Fibroblast of pulmonary artery (primary cell): Measurements from ENCODE around the gene LRP1B.

Source experiments
- DNase-seq: peaks from one replicate; pipeline ENCODE4 v3.0.0-alpha.2; 2010; ENCODE audit warnings: low read depth
- H3K4me3 ChIP-seq: replicated peaks from 2 replicates; pipeline ENCODE4 v1.5.1; 2011; ENCODE audit warnings: low read depth, mild to moderate bottlenecking, control low read depth, low read length, moderate library complexity
- CTCF ChIP-seq: IDR thresholded peaks from 2 replicates; pipeline ENCODE4 v1.5.1; 2011; ENCODE audit warnings: mild to moderate bottlenecking, control low read depth, low read length, inconsistent platforms; ENCODE audit errors: missing control alignments

LRP1B gene

GRCh38 chr2:140205093-140205492 is 1925.7 kb downstream of the LRP1B start:
- H3K4me3 ChIP-seq, result no peak overlapping the region
- DNase-seq, result no peak
- TF ChIP-seq CTCF, result no peak

GRCh38 chr2:140203347-140203746 is 1927.5 kb downstream of the LRP1B start:
- no peak for DNase-seq
- no peak for TF ChIP-seq CTCF
- H3K4me3 ChIP-seq, result no peak overlapping the region

GRCh38 chr2:140201572-140201971 is 1929.2 kb downstream of the LRP1B start:
- TF ChIP-seq CTCF, result no peak
- no peak overlapping the region for H3K4me3 ChIP-seq
- no peak for DNase-seq

GRCh38 chr2:140200764-140201163 is 1930.1 kb downstream of the LRP1B start:
- TF ChIP-seq CTCF, result no peak
- H3K4me3 ChIP-seq, result no peak overlapping the region
- DNase-seq, result no peak

DNA sequence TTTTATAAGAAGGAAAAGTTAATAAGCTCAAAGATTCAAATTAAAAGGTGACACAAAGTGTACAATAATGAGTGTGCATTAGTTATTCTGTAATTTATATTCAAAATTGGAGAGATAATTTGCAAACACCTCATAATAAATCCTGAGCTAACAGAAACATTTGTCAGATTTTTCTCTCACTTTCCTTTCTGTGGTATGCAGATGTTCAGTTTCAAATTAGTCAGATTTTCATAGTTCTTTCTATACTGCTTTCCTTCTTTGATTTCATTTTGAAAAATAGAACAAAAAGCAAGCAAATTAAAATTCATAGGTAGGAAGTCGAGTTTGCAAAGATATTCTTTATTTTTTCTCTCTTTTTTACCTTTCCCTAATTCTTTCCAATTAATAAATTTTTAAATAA is 1930.5 kb downstream of the LRP1B start:
- no peak for TF ChIP-seq CTCF
- H3K4me3 ChIP-seq, result no peak overlapping the region
- DNase-seq, result no peak

DNA sequence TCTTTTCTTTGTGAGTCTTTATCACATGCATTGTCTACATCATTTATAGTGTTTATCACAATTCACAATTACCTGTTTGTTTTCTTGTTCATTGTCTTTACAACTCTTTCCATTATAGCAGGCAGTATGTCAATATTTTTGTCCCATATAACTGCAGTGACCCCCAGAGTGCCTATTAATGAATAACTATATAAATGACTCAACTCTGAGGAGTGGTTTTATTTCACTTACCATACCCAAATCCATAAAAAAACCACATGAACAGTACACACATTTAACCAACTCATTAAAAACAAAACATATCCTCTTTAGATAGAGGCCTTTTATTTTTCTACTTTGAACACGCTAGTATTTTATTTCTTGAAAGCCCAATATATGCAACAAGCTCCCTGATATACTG is 1931.5 kb downstream of the LRP1B start:
- no peak overlapping the region for H3K4me3 ChIP-seq
- no peak for TF ChIP-seq CTCF
- no peak for DNase-seq

DNA sequence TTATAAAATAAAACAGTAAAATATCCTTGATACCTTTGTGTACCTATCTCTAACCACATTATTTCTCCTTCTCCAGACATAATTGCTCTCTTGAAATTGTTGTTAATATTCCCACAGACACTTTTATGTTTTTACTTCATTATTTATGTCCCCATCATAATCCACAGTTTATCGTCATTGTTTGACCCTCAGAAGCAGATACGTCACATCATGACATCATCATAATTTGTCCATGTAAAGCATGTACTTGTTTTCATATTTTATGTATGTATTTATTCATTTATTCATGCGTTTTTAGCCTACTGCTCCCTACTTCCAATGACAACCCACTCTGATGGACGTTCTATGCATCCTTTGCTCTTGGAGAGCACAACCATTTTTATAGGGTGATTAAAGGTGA is 1943.7 kb downstream of the LRP1B start:
- no peak overlapping the region for H3K4me3 ChIP-seq
- DNase-seq, result no peak
- no peak for TF ChIP-seq CTCF
